C4-2B (cell line): ENCODE measurements around the gene CCDC92B.

ENCODE experiments used
- H3K27ac ChIP-seq: fragments of 450-650 bp; 2 replicates; pipeline ENCODE4 v1.5.1; 2017
- CTCF ChIP-seq: fragments of 450-650 bp; conservative IDR thresholded peaks from 2 replicates; pipeline ENCODE4 v1.5.1; 2017; ENCODE audit warnings: mild to moderate bottlenecking
- ZFX ChIP-seq: fragments of 450-650 bp; IDR thresholded peaks from 2 replicates; pipeline ENCODE4 v1.6.1; 2017

Gene CCDC92B

DNA sequence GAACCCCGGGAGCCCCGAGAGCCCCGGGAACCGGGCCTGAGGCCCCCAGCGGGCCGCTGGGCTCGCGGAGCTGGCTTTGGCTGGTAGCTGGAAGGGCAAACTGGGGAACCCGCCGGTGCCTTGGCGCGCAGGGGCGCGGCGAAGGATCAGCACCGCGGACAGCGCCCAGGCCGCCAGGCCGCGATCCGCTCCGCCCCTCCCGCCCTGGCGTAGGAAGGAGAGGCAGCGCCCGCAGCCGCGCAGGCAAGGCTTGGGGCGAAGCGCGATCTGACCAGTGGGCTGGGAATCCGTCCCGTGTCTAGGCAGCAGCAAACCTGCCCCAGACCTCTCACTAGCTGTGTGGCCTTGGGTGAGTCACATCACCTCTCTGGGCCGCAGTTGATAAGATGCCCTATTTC is 331 bp upstream of the CCDC92B start:
- H3K27ac ChIP-seq: no peak overlapping the region
- no peak for TF ChIP-seq ZFX
- TF ChIP-seq CTCF: no peak

- TF ChIP-seq ZFX (no peak), CTCF (no peak)
- H3K27ac ChIP-seq: no peak overlapping the region
Observed at GRCh38 chr17:2745317-2746037, 4.0 kb downstream of the CCDC92B start.

- TF ChIP-seq CTCF: no peak
- TF ChIP-seq ZFX: no peak
- no peak overlapping the region for H3K27ac ChIP-seq
Observed at GRCh38 chr17:2737693-2738092, 11.8 kb downstream of the CCDC92B start.

GRCh38 chr17:2736956-2737355 is 12.5 kb downstream of the CCDC92B start:
- no peak overlapping the region for H3K27ac ChIP-seq
- TF ChIP-seq ZFX (no peak), CTCF (no peak)

- H3K27ac ChIP-seq: no peak overlapping the region
- TF ChIP-seq ZFX (no peak), CTCF (no peak)
Observed at GRCh38 chr17:2735896-2736295, 13.6 kb downstream of the CCDC92B start.

DNA sequence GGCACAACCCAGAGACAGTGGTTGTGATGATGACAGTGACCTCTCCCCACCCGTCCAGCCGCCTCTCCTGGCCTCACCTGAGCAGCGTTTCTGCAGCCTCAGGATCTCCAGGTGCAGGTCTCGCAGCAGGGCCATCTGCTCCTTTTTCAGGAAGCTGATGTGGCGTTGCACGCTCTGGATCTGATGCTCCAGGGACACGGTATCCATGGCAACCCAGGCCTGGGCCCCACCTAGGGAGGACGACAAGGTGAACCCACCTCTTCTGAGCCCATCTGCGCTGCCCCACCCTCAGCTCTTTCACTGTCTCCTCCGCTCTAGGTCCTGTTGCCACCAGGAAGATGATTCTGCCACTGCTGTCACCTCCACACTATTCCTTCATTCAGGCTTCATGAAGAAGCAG is 14.5 kb downstream of the CCDC92B start:
- no peak overlapping the region for H3K27ac ChIP-seq
- TF ChIP-seq ZFX (no peak), CTCF (no peak)

GRCh38 chr17:2731807-2732206 is 17.6 kb downstream of the CCDC92B start:
- no peak overlapping the region for H3K27ac ChIP-seq
- TF ChIP-seq CTCF (no peak), ZFX (no peak)
